ENCODE results near the gene SLC12A2.

DNA sequence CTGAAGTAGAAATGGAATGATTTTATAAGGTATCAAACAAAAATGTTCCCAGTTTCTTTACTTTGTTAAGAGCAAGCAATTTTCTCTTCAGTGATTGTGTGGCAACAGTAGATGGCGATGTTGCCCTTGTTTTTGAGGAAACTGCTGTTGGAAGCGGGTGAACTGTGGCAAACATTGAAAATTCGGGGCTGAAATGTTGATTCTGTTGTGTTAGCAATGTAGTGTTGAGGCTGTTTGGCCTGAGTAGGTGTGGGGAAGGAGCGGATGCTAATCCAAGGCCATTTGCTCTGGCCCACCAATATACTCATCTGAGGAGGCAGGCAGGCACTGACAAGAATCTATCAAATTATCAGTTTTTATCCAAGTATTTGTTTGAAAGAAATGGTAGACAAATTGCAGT is 129.8 kb downstream of the SLC12A2 start:
- peak; percentile 81 to 83 for TF ChIP-seq CTCF (conservative IDR thresholded peaks at IDR 0.05 in 1 of 2, IDR thresholded peaks at IDR 0.05 in 1 of 2; ENCODE audit: low read depth in 1 of 2, low read length in 2 of 2)
- TF ChIP-seq EZH2 (IDR thresholded peaks at IDR 0.05; ENCODE audit: low read length, missing control alignments): no peak
